ENCODE results near the gene RSL1D1.

- TF ChIP-seq CTCF (IDR thresholded peaks at IDR 0.05) (no peak), ZFX (IDR thresholded peaks at IDR 0.05; ENCODE audit: borderline replicate concordance) (no peak)
Observed at GRCh38 chr16:11892761-11893160, 41.4 kb upstream of the RSL1D1 start.

Data from 22Rv1 (cell line).